GM21825 (cell line): Measurements from ENCODE around the gene S100A9.
"Not testable (repeated sequence)": the region's sequence is repeated elsewhere in the genome, so short reads cannot be mapped to it uniquely, and the experiment has no call there.

Experiments
- ATAC-seq: cut with Tn5 transposase; IDR thresholded peaks from one replicate; pipeline ENCODE4 v1.9.1; 2021; ENCODE audit warnings: mild to moderate bottlenecking, moderate library complexity; ENCODE audit not compliant: unreplicated experiment

Gene S100A9

DNA sequence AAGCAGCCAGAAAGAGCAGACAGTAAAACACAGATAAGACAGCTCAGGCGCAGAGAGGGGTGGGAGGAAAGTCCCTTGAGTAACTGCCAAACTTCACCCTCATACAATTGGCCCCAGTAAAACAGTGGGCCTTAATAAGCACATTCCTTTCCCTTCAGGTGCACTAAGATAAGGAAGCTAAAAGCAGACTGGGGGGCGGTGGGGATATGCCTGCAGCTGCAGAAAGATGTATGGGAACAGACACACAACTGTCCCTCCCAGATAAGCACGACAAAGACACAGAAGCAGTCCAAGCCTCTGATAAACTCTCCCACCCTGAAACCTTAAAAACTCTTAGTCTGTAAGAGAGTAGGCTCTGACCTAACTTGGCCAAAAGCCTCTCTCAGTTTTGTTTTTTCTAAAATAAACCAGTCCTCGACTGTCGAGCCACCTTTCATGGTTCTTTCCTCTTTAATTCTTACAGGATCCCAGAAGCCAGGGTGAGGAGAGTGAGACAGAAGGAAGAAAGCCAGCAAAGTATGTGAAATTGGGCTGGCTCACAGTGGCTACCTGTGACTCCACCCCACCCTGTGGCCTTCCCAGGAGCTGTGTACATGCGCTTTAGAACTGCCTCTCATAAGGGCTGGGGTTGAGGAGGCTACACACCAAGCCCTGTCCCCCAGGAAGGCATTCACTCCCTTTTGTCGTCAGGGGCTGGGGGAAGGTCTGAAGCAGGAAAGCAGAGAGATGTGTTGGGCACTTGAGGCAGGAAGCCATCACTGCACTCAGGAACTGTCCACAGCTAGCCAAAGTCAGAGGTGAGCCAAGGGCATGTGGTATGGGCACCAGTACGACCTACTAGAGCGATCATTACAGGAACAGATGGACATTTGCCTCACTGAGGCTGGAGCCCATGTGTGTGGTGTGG is 13.6 kb upstream of the S100A9 start:
- ATAC-seq = no peak

DNA sequence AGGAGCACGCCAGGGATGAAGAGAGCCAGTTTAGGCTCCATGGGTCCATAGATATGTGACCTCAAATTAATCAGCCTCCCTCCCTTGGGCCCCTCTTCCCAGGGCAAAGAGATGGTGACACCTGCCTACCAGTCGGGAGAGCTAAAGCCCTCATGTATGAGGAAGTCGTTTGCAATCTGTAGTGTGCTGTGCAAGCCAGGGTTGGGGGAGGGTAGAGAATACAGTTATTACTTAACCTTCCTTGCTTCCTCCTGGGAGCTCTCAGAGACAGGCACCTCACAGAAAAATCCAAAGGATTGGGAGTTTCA is 13.0 kb upstream of the S100A9 start:
- ATAC-seq = no peak

DNA sequence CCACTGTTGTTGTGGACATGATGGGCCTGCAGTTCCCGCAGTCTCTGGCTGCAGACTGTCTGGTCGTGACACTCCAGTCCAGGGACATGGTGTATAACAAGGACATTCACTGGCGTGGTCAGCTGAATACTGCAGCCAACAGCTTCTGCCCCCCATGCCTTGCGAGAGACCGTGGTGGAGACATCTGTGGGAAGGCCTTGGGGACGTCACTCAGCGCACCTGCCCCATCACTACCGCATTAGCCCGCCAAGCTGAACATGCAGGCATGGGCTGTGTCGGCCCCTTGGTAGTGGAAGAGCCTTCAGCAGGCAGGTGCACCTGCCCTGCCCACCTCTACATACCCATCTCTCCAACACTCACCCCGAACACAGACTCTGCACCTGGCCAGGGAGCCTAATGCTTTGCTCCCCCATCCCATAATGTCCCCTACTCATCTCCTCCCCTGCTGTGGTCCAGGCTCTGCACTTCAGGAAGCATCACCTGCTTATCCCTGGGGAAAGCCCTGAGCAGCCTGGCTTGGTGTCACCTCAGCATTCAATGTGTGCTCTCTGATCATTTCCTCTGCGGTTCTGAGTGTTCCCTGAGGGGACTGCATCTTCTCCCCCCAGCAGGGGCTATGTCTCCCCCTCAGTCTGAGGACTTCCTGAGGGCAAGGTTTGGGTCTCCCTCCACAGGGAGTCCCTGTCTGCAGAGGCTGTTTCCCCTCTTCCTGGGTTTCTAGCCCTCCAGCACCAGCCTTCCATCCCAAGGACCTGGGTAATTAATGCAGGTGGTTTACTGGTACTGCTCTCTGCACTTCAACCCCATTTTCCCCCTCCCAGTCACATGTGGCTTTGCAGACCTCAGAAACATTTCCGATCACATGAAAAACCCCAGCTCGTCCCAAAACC is 12.2 kb upstream of the S100A9 start:
- ATAC-seq = no peak

DNA sequence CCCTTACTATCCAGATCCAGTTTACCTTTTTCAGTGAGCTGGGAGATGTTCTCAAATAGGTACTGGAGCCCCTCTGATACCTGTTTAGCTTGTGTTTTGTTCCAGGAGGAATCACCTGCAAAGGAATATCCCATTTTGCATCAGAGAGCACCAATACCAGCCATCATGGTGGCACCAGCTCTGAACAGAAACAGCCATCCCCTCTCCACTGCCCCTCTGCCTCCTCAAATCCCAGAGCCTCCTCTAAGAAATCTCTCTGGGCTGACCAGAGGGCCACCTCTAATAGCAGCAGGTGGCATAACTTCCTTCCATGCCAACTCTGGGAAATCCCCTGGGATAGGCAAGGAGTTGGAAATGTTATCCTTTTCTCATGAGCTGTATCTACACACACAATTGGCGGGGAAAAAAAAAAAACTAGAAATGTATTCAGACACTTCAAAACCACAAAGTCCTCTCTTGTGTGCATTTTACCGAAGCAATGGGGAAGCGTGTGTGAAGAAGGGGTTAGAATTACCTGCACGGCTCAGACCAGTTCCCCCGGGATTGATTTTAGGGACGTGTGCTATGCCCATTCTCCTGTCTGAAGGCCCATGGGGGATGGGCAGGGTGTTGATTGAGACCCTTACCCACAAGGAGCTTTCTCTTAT is 11.5 kb upstream of the S100A9 start:
- ATAC-seq = no peak

DNA sequence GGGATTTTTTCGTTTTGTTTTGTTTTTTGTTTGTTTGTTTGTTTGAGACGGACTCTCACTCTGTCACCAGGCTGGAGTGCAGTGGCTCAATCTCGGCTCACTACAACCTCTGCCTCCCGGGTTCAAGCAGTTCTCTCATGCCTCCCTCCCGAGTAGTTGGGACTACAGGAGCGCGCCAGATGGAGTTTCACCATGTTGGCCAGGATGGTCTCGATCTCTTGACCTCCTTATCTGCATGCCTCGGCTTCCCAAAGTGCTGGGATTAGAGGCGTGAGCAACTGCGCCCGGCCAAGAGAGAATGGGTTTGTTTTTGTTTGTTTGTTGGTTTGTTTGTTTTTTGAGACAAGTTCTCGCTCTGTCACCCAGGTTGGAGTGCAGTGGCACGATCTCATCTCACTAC is 10.6 kb upstream of the S100A9 start:
- ATAC-seq = not testable (repeated sequence)

DNA sequence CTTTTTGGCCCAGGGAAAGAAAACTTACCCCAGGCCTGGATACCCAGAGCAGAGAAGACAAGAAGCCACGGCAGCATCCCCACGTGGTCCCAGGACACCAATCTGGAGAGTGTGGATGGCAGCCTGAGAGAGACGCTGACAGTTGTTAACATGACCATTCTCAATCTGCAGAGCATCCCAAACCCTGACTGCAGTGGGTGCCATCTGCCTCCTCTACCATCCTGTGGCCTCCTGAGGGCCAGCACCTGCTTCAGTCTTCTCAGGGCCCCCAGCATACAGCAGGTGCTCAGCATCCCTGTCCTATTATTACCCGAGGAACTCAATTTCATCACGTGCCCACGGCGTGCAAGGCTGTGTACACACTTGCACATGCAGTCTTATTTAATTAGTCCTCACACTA is 9.8 kb upstream of the S100A9 start:
- no peak for ATAC-seq

DNA sequence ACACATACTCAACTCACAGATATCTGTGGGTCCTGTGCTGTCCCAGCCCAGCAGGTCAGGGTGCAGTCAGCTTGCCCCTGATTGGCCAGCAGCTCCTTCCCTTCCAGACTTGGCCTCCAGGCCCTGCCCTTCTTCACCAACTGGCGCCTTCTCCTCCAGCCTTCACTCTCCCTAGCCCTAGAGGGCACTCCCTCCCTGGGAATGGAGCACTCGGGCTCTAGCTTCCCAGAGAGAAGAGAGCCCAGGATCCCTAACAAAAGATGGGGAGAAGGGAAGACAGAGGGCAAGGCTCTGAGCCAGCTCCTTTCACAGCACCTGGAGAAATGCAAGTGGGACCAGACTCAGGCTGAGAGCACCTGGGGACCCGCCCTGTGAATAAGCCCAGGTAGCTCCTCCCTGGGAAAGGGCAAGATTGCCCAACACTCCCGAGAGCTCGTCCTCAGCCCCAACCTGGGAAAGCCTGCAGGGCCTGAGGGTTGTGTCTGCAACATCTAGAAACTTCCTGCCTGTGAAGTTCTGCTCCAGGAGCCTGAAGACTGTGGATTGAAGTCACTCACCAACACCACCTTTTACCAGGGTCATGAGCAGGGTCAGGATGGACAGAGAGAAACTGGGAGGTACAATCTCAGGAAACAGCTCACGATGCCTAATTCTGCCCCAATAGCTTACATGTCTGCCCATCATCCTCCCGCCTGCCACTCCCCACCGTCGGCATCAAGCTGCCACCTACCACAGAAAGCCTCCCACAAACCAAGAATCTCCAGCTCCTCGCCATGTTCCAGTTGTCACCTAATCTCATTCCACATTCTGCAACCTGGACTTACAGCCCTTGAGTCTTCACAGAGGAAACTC is 8.9 kb upstream of the S100A9 start, which contains the start of gene PGLYRP4:
TSS of gene PGLYRP4 (minus strand) at position 331 of the 852 bp plus-strand sequence. CDS start 909 bp downstream, outside the sequence.
- no peak for ATAC-seq

DNA sequence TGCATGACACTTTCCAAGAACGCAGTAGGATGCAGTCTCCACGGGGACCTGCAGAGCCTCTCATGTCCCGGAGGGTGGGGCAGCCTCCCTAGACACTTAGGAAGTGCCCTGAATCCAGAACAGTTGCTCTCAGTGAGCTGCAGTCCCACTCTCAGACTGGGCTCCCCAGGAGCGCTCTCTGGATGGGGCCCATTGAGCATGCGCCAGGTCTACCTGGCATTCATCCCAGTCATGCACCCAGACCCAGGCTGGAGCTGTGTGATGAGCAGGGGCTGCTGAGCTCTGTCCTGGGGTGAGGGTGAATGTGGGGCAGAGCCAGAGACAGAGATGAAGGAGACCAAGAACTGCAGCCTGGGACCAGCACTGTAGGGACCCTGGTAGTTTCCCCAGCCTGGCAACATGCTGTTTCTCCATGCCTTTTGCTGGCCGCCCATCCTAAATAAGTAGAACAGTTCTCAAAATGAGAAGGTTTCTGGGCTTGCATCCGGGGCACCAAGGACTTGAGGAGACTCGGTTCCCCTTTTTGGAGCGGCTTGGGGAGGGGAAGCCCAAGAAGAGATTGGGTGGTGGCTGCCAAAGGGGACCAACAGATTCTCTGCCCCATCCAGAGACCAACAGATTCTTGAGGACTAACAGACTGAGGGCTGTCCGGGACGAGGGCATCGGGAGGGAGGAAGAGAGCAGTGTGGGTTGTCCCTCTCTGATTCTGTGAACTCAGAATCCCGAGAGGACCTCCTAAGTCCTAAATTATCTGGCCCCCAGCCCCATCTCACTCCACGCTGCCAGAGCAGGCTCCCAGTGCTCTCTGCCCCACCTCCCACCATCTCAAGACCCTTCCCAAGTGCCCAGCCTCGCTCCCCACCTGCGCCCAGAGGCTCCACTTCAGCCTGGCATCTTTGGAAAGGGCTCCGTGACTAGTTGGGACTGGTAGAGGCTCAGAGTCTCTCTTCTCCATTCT is 8.0 kb upstream of the S100A9 start:
- ATAC-seq = no peak

DNA sequence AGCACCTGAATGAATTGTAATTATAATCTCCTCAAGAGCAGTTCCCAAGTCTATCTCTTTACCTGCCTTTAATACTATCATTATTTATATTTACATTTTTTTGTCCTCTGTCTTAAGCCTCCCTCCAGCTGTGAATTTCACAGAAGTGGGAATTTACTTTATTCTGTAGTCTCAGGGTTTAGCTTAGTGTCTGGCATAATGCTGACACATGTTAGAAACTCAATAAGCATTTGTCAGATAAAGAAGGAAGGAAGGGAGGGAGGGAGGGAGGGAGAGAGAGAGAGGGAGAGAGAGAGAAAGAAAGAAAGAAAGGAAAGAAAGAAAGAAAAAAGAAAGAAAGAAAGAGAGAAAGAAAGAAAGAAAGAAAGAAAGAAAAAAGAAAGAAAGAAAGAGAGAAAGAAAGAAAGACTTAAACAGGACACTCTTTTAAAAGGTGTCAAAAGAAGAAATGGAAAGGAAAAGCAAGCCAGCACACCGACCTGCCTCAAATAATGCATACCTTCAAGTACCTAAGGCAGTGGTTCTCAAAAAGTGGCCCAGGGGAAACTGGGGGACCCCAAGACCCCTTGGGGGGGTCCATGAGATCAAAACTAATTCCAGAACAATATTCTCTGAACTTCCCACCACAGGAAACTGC is 7.2 kb upstream of the S100A9 start:
- ATAC-seq = no peak

DNA sequence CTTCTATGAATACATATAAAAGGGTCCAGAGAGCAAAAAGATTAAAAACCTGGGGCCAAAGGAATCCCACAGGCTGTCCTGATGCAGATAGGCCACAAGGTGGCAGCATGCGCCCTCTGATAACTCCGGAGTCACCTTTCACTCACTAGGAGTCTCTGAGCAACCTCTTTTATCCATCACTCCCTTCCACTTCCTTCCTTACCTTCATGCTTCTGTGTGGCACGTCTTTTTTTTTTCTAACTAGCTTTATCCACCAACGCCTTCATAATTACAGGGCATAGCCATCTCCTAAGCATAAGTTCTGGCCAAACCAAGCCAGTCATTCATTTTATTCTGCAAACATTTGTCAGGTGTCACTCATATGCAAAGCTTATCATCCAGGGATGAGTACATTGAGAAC is 5.1 kb upstream of the S100A9 start:
- ATAC-seq = no peak

DNA sequence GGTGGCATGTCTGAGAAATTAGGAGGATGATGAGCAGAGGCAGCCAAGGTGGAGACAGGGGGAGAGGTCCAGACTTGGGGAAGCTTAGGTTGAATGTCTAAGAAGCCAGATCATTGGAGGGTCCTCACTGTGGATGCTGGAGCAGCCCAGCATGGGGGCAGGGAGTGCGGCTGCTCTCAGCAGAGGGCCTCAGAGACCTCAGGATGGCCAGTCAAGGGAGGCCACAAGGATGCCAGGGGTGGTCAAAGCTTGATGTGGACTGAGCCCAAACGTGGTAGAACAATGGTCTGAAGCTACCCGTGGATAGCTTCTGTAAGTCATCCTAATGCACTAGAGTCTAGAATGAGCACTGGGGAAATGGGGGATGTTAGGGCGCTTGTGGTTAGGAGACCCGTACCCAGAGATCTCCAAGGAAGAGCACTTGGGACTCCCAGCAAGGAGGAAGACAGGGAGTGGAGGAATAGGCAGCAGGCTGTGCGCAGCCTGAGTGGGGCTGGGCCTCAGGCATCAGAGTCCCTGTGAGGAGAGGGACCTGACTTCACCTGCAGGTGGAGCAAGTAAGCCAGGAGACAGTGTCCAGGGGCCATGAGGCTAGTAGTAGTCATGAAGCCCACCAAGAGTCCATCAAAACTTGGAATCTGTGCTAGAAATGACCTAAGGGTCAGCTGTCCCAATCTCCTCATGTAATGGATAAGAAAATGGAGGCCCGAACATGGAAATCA is 4.3 kb upstream of the S100A9 start:
- ATAC-seq = no peak

DNA sequence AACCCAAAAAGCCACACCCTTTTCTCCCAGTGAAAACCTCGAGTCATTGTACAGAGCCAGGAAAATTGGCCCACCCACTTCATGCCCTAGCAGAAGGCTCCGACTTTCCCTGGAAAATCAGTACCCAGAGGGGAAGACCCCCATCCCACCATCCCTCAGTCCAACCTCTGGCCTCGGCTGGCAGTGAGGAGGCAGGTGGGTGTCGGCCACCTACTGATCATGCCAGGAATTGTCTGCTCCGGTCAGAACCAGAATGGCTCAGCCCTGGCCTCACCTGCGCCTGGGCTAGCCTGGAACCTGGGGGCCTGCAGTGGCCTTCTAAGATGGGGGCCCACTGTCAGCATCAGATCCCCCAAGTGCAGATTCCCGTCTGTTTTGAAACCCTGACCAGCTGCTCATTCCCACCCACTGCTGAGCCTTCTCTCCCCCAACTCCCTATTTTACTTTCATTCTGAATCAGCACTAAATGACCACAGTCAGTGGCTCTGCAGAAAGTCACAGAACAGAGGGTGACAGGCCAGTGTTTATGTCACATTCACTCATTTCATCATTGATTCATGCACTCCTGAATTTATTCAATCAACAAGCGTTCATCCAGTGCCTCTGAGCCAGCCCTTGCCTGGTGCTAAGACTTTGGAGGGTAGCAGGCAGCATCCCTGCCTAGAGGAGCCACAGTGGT is 3.0 kb upstream of the S100A9 start:
- no peak for ATAC-seq

DNA sequence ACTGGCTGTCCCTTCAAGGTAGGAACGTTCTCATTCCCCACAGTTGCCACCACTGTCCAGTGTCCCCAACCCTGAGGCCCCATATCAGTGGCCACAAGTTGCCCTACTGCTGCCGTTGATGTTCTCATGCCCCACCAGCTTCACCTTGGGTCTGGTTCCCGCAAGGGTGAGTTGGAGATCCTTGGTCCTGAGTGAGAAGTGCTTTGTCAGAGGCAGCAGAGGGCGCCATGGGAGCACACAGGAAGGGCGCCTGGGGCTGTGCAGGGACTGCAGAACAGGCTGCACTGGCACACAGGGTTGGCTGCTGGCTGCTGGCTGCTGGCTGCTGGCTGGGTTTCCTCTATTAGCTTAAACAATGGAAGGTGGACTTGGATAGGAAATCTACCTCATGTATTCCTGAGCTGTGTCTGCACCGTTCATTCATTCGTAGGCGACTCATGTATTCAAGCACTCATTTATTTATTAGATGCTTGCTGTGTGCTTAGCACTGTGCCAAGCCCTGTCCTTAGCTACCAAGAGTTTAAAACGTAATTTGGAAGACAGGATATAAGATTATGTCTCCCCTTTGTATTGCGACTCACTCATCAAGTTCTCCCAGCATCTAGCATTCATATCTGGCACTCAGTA is 2.1 kb upstream of the S100A9 start:
- ATAC-seq = no peak

DNA sequence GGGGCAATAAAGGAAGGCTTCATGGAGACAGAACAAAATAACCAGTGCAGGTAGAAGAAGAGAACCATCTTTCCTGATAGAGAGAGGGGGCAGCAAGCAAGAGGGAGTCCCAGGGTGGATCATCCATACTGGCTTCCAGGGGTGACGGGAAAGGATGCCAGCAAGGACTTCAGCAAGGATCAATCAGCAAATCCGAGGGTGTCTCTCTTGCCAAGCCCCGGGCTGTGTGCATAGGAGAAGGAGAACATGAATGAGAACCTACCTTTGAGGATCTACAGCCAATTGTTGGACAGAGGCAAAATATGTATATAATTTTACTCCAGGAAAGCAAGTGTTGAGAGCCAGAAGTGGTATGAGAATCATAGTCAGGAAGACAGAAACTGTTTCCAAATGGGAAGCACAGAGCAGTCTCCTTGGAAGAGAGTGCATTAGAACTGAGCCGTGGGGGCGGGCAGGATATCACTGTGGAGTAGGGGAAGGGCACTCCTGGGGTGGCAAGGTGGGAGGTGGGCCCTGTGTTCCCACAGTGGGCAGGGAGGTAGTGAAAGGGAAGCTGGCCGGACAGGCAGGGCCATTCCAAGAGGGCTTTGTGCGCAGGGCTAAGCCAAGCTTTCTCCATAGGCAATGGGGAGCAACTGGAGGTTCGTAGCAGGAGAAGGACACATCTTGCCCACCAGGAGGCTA is 1.1 kb upstream of the S100A9 start:
- no peak for ATAC-seq

DNA sequence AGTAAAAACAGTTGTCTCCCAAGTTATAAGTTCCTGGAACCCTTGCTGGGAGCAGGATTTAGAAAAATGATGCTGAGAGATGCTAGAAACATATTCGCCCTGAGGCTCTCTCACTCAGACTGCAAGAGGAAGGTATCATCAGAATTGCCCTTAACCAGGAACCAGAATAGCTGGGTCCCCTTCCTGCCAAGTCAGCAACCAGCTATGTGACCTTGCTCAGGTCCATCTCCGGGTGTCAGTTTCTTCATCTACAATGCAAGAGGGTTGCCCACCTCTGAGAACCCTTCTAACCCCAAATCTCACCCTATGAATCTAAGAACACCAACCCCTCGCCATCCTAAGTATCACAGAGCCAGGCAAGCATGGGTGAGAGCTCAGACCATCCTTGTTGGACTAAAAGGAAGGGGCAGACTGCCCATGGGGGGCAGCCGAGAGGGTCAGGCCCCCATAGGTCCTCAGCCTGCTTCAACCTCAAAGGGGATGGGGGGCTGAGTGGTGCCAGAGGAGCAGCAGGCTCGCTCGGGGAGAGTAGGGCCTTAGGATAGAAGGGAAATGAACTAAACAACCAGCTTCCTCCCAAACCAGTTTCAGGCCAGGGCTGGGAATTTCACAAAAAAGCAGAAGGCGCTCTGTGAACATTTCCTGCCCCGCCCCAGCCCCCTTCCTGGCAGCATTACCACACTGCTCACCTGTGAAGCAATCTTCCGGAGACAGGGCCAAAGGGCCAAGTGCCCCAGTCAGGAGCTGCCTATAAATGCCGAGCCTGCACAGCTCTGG is 390 bp upstream of the S100A9 start:
- no peak for ATAC-seq

DNA sequence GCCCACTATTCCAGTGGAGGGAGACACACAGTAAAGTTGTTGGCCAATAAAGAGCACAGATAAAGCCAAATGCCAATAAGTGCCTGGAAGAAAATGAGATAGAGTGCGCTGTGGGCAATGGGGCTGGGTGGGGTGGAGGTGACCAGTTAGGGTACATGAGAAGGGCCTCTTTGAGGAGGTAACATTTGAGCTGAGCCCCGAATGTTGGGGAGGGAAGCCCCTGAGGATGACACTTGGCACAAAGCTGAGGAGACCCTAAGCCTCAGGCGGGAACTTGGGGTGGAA is 979 bp downstream of the S100A9 start:
- no peak for ATAC-seq
